H9 (cell line): ENCODE measurements around the gene ATAT1. TPM values are rescaled to one million over a fixed set of nuclear protein-coding genes. Genes with fewer than 3 reads are reported as not detected.
A peak's percentile ranks its signal among the peaks of the same experiment; 100 is the strongest.

ENCODE experiments used
- DNase-seq: peaks from one replicate; pipeline ENCODE4 v3.0.0-alpha.2; 2017
- H2AFZ ChIP-seq: one replicate; pipeline ENCODE4 v1.6.1; 2013; ENCODE audit warnings: mild to moderate bottlenecking, low read length, control low read depth, moderate library complexity
- H2AK5ac ChIP-seq: 2 replicates; pipeline ENCODE4 v1.6.1; 2013; ENCODE audit warnings: low read length, control low read depth, mixed read lengths; ENCODE audit not compliant: insufficient read length
- H2BK120ac ChIP-seq: one replicate; pipeline ENCODE4 v1.6.1; 2013; ENCODE audit warnings: low read depth, mild to moderate bottlenecking, low read length, control low read depth, inconsistent platforms; ENCODE audit not compliant: poor library complexity, severe bottlenecking
- H2BK12ac ChIP-seq: 2 replicates; pipeline ENCODE4 v1.6.1; 2013; ENCODE audit warnings: low read length, control low read depth, mixed read lengths, low read depth; ENCODE audit not compliant: insufficient read length
- H2BK15ac ChIP-seq: 2 replicates; pipeline ENCODE4 v1.6.1; 2013; ENCODE audit warnings: low read depth, low read length, control low read depth
- H2BK20ac ChIP-seq: one replicate; pipeline ENCODE4 v1.6.1; 2013; ENCODE audit warnings: low read depth, mild to moderate bottlenecking, low read length, control low read depth, inconsistent platforms; ENCODE audit not compliant: poor library complexity, severe bottlenecking
- H2BK5ac ChIP-seq: 2 replicates; pipeline ENCODE4 v1.6.1; 2013; ENCODE audit warnings: low read length, control low read depth, mixed read lengths; ENCODE audit not compliant: insufficient read length
- H3K14ac ChIP-seq: 2 replicates; pipeline ENCODE4 v1.6.1; 2013; ENCODE audit warnings: low read length, control low read depth; ENCODE audit not compliant: insufficient read depth
- H3K18ac ChIP-seq: 2 replicates; pipeline ENCODE4 v1.6.1; 2013; ENCODE audit warnings: low read depth, mild to moderate bottlenecking, mixed read lengths, low read length, control low read depth; ENCODE audit not compliant: insufficient read length
- H3K23ac ChIP-seq: 2 replicates; pipeline ENCODE4 v1.6.1; 2013; ENCODE audit warnings: low read length, control low read depth, mixed read lengths, low read depth; ENCODE audit not compliant: insufficient read length
- H3K23me2 ChIP-seq: 2 replicates; pipeline ENCODE4 v1.6.1; 2013; ENCODE audit warnings: low read depth, mild to moderate bottlenecking, mixed read lengths, low read length, control low read depth; ENCODE audit not compliant: insufficient read length, poor library complexity, severe bottlenecking
- H3K27ac ChIP-seq: 2 replicates; pipeline ENCODE4 v1.5.1; 2013; ENCODE audit warnings: low read length, control low read depth, mixed read lengths, low read depth; ENCODE audit not compliant: insufficient read length
- H3K27me3 ChIP-seq: 2 replicates; pipeline ENCODE4 v1.6.1; 2013; ENCODE audit warnings: low read length, control low read depth, inconsistent platforms; ENCODE audit not compliant: insufficient read depth
- H3K4ac ChIP-seq: 2 replicates; pipeline ENCODE4 v1.6.1; 2013; ENCODE audit warnings: low read depth, mild to moderate bottlenecking, control low read depth, inconsistent platforms, low read length, moderate library complexity
- H3K4me1 ChIP-seq: 2 replicates; pipeline ENCODE4 v1.6.1; 2013; ENCODE audit warnings: low read length, control low read depth, inconsistent platforms; ENCODE audit not compliant: insufficient read depth
- H3K4me2 ChIP-seq: 2 replicates; pipeline ENCODE4 v1.6.1; 2013; ENCODE audit warnings: low read length, control low read depth, mixed read lengths; ENCODE audit not compliant: insufficient read length, insufficient read depth
- H3K56ac ChIP-seq: 2 replicates; pipeline ENCODE4 v1.6.1; 2013; ENCODE audit warnings: low read depth, mild to moderate bottlenecking, mixed read lengths, low read length, control low read depth; ENCODE audit not compliant: insufficient read length
- H3K79me1 ChIP-seq: 2 replicates; pipeline ENCODE4 v1.6.1; 2013; ENCODE audit warnings: low read depth, mild to moderate bottlenecking, moderate library complexity, low read length, control low read depth, inconsistent platforms; ENCODE audit not compliant: insufficient read depth, poor library complexity, severe bottlenecking
- H3K79me2 ChIP-seq: 2 replicates; pipeline ENCODE4 v1.6.1; 2013; ENCODE audit warnings: low read length, control low read depth, inconsistent platforms; ENCODE audit not compliant: insufficient read depth
- H3K9ac ChIP-seq: 2 replicates; pipeline ENCODE4 v1.6.1; 2013; ENCODE audit warnings: low read length, control low read depth, mixed read lengths; ENCODE audit not compliant: insufficient read length; ENCODE audit errors: extremely low read depth
- H3K9me3 ChIP-seq: one replicate; pipeline ENCODE4 v1.6.1; 2013; ENCODE audit warnings: low read depth, low read length, inconsistent platforms; ENCODE audit not compliant: control insufficient read depth
- H3T11ph ChIP-seq: one replicate; pipeline ENCODE4 v1.6.1; 2013; ENCODE audit warnings: mild to moderate bottlenecking, low read length, control low read depth, inconsistent platforms
- H4K20me1 ChIP-seq: one replicate; pipeline ENCODE4 v1.6.1; 2013; ENCODE audit not compliant: control insufficient read depth, insufficient read length, insufficient read depth
- H4K5ac ChIP-seq: 2 replicates; pipeline ENCODE4 v1.6.1; 2013; ENCODE audit warnings: low read depth, mild to moderate bottlenecking, mixed read lengths, low read length, control low read depth; ENCODE audit not compliant: insufficient read length
- H4K8ac ChIP-seq: replicated peaks from 2 replicates; pipeline ENCODE4 v1.6.1; 2013; ENCODE audit warnings: low read length, control low read depth, mixed read lengths, low read depth; ENCODE audit not compliant: insufficient read length
- H4K91ac ChIP-seq: 2 replicates; pipeline ENCODE4 v1.6.1; 2013; ENCODE audit warnings: low read depth, mild to moderate bottlenecking, moderate library complexity, mixed read lengths, low read length, control low read depth; ENCODE audit not compliant: insufficient read length
- H3K27ac Mint-ChIP-seq, 3 experiments: 2 replicates in 2 of 3; 3 replicates in 1 of 3; pipeline ENCODE4 v1.8.0; 2020 to 2021; ENCODE audit warnings: mixed read lengths in 3 of 3, mild to moderate bottlenecking in 1 of 3, moderate library complexity in 1 of 3
- H3K27me3 Mint-ChIP-seq: 2 replicates; pipeline ENCODE4 v1.8.0; 2021; ENCODE audit warnings: low read depth, mild to moderate bottlenecking, moderate library complexity, mixed read lengths
- H3K36me3 Mint-ChIP-seq, 3 experiments: 2 replicates in 2 of 3; 3 replicates in 1 of 3; pipeline ENCODE4 v1.8.0; 2020 to 2021; ENCODE audit warnings: low read depth in 3 of 3, mixed read lengths in 3 of 3; ENCODE audit not compliant: insufficient read depth in 1 of 3
- H3K4me1 Mint-ChIP-seq, 2 experiments: 2 replicates each; pipeline ENCODE4 v1.8.0; 2020; ENCODE audit warnings: mixed read lengths in 2 of 2
- H3K4me3 Mint-ChIP-seq, 2 experiments: 2 replicates in 1 of 2; 3 replicates in 1 of 2; pipeline ENCODE4 v1.8.0; 2020 to 2021; ENCODE audit warnings: mild to moderate bottlenecking in 2 of 2, mixed read lengths in 2 of 2, moderate library complexity in 1 of 2
- H3K9me3 Mint-ChIP-seq, 2 experiments: 2 replicates in 1 of 2; 3 replicates in 1 of 2; pipeline ENCODE4 v1.8.0; 2020; ENCODE audit warnings: mild to moderate bottlenecking in 2 of 2, mixed read lengths in 2 of 2, moderate library complexity in 1 of 2
- WGBS: extraction: QIAGEN DNeasy Blood & Tissue Kit; methylation state at CpG from one replicate; pipeline ENCODE4 v1.1.7; 2013; ENCODE audit warnings: missing lambda C conversion rate, low lambda C conversion rate, mixed read lengths; ENCODE audit not compliant: insufficient read length; ENCODE audit errors: extremely low coverage; 5-methylcytosine and 5-hydroxymethylcytosine counted together
- total RNA-seq: library from RNA; stranded (reverse); gene quantifications from 2 replicates; pipeline ENCODE4 v1.2.1, GENCODE V29; 2021
- TF ChIP-seq, protein P1 (sequence below): fragments of 200-600 bp; sonication (generic); conservative IDR thresholded peaks from 3 replicates; pipeline ENCODE4 v1.8.0; 2021; ENCODE audit warnings: antibody characterized with exemption, mild to moderate bottlenecking

Gene ATAT1
- total RNA-seq, 1 experiment from 2014 or later: 20.1 TPM

DNA sequence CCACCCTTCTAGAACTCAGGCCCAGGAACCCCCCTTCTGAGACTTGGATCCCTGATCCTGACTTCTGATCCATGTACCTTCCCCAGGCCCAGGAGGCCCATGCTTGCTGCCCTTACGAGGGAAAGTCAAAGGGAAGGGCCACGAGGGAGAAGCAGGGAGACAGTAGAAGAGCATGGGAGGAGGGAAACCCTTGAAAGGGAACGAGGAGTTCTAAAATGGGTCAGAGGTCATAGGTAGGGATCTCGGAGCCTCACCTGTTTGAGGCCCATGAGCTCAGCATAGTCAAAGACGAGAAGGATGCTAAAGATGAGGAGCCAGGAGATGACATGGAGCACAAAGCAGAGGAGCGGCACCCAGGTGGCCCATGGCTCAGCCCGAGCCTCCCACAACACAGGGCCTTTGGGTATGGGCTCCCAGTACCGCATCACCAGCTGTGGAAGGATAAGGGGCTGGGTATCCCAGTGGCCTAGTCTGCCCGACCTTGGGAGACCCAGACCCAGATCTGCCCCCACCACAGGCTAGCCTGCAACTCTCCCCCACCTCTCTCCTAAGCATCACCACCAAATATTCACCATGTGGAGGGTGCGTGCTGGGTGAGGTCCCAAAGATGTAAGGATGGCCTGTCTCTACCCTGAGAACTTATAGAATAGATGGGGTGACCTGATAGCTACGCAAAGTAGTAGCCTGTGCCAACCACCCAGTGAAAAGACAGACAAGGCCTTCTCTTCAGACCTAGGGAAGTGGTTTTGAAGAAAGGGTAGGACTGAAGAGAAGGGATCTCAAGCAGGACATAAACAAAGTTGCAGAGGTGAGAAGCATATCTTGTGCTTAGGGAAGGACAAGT lies 62.6 kb downstream of the ATAT1 start:
- TF ChIP-seq, protein P1, sequence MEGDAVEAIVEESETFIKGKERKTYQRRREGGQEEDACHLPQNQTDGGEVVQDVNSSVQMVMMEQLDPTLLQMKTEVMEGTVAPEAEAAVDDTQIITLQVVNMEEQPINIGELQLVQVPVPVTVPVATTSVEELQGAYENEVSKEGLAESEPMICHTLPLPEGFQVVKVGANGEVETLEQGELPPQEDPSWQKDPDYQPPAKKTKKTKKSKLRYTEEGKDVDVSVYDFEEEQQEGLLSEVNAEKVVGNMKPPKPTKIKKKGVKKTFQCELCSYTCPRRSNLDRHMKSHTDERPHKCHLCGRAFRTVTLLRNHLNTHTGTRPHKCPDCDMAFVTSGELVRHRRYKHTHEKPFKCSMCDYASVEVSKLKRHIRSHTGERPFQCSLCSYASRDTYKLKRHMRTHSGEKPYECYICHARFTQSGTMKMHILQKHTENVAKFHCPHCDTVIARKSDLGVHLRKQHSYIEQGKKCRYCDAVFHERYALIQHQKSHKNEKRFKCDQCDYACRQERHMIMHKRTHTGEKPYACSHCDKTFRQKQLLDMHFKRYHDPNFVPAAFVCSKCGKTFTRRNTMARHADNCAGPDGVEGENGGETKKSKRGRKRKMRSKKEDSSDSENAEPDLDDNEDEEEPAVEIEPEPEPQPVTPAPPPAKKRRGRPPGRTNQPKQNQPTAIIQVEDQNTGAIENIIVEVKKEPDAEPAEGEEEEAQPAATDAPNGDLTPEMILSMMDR: no peak
- Histone ChIP-seq H3K23ac (no peak overlapping the region), H3K23me2 (peaks cover 29% of the 10 kb centered on the region), H3K18ac (no peak overlapping the region), H3K4me1 (peaks cover 3% of the 10 kb centered on the region; the same call in 1 of the 2 replicates), H2AFZ (no peak overlapping the region), H2BK12ac (no peak overlapping the region), H2BK5ac (no peak overlapping the region), H3K4ac (no peak overlapping the region), H3T11ph (no peak overlapping the region), H4K5ac (no peak overlapping the region), H3K56ac (no peak overlapping the region), H3K27ac (no peak overlapping the region), H3K27me3 (no peaks in the 10 kb centered on the region), H2AK5ac (no peak overlapping the region), H4K91ac (no peak overlapping the region), H2BK15ac (no peak overlapping the region), H3K14ac (no peak overlapping the region), H3K79me2 (peaks cover 2% of the 10 kb centered on the region; the same call in 1 of the 2 replicates), H2BK20ac (no peak overlapping the region), H3K79me1 (no peaks in the 10 kb centered on the region), H3K9ac (no peak overlapping the region), H4K20me1 (no peaks in the 10 kb centered on the region), H4K8ac (no peak overlapping the region), H3K9me3 (no peaks in the 10 kb centered on the region), H2BK120ac (no peak overlapping the region), H3K4me2 (peak overlapping the region; percentile 89)
- Mint-ChIP-seq H3K27ac (no peak overlapping the region), H3K27me3 (peaks cover 3% of the 10 kb centered on the region; the same call in 1 of the 2 replicates), H3K4me1 (peaks cover 50 to 54% of the 10 kb centered on the region in 2 experiments), H3K4me3 (peak overlapping the region; percentile 88 to 90), H3K9me3 (no peaks in the 10 kb centered on the region), H3K36me3 (peaks cover 4 to 22% (median 15%) of the 10 kb centered on the region in 3 experiments; a peak in 5 of 7 replicates)
- no peak for DNase-seq
- no CpG with 5 or more reads among the region's 11 CpGs for WGBS
